Stomach (tissue), 4 donors: ENCODE data around the gene TRIM21.

ENCODE experiments used
- CTCF ChIP-seq, 7 experiments: fragments of 450-650 bp in 4 of 7; fragments of 200-600 bp in 3 of 7; sonication (generic) in 3 of 7; IDR thresholded peaks; one replicate each; pipeline ENCODE4 v1.5.1; 2016 to 2019; ENCODE audit warnings: antibody characterized with exemption in 7 of 7, control low read depth in 2 of 7, mild to moderate bottlenecking in 1 of 7
- POLR2AphosphoS5 ChIP-seq, 3 donors: sonication (generic); formaldehyde crosslinking; IDR thresholded peaks; one replicate each; pipeline ENCODE4 v1.6.1; 2016; ENCODE audit warnings: antibody characterized with exemption in 3 of 3

DNA sequence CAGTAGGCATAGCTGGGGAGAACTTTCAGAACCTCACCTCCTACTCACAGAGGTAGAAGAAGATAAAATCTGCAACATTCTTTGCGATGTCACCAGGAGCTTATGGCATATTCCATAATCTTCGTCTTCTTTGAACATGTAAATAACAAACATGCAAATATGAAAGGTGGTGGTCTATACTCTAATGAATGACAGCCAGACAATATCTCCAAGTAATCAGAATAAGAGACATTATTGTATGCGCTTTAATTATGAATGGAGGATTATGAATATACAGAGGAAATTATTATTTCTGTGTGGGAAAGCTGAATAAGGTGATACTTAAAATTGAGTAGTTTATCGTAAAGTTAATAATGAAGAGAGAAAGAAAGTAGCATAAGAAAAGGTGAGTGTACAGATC, 25.2 kb downstream of the TRIM21 start, which contains the start of gene OR52B4:
- TF ChIP-seq CTCF (IDR thresholded peaks at IDR 0.05) (no peak), POLR2AphosphoS5 (IDR thresholded peaks at IDR 0.05) (no peak)
